Panc1 (cell line): ENCODE results near the gene B3GALT4. TPM values are rescaled to one million over a fixed set of nuclear protein-coding genes. Genes with fewer than 3 reads are reported as not detected.

Source experiments
- ATAC-seq: fragments of 200-7000 bp; cut with Tn5 transposase; 2 replicates; pipeline ENCODE4 v1.9.1; 2020; ENCODE audit warnings: mild to moderate bottlenecking, moderate library complexity
- BruUV-seq: library from RNA; stranded (reverse); fragments of 400-500 nt; replicated peaks from 2 replicates; lab custom pipeline; 2021; lab: Mats Ljungman, UMichigan
- CTCF ChIA-PET: fragments of 300-600 bp; sonication (Branson Sonifier 250); formaldehyde crosslinking; loops from one replicate; lab custom pipeline; 2022; ENCODE audit warnings: antibody characterized with exemption; lab: Charles Lee
- POLR2A ChIA-PET: fragments of 300-600 bp; sonication (Branson Sonifier 250); formaldehyde crosslinking; loops from one replicate; lab custom pipeline; 2022; ENCODE audit warnings: antibody characterized with exemption; lab: Charles Lee
- DNase-seq: peaks from one replicate; pipeline ENCODE4 v3.0.0-alpha.2; 2010; ENCODE audit warnings: low read depth, low spot score
- H3K27ac ChIP-seq: 2 replicates; pipeline ENCODE4 v1.5.1; 2011; ENCODE audit warnings: mild to moderate bottlenecking, low read length, inconsistent platforms
- H3K27me3 ChIP-seq: fragments of 200-500 bp; sonication (Bioruptor generic); 2 replicates; pipeline ENCODE4 v1.6.0; 2014; ENCODE audit warnings: low read length, inconsistent platforms; ENCODE audit not compliant: control insufficient read depth, insufficient read depth
- H3K36me3 ChIP-seq: fragments of 200-500 bp; sonication (Bioruptor generic); 2 replicates; pipeline ENCODE4 v1.5.1; 2014; ENCODE audit warnings: inconsistent platforms, mild to moderate bottlenecking, low read length, moderate library complexity; ENCODE audit not compliant: control insufficient read depth, insufficient read depth
- H3K4me1 ChIP-seq: 2 replicates; pipeline ENCODE4 v1.5.1; 2011; ENCODE audit warnings: inconsistent platforms, mild to moderate bottlenecking, low read length, moderate library complexity; ENCODE audit not compliant: control insufficient read depth, insufficient read depth
- H3K4me3 ChIP-seq, 2 experiments: 2 replicates each; pipeline ENCODE4 v1.5.1; 2011 to 2012; ENCODE audit warnings: low read depth in 2 of 2, low read length in 2 of 2, mild to moderate bottlenecking in 2 of 2, inconsistent platforms in 1 of 2, moderate library complexity in 1 of 2
- H3K9me3 ChIP-seq: fragments of 200-500 bp; sonication (Bioruptor generic); 2 replicates; pipeline ENCODE4 v1.5.1; 2014; ENCODE audit warnings: low read depth, mild to moderate bottlenecking, inconsistent platforms, low read length, moderate library complexity; ENCODE audit not compliant: control insufficient read depth, insufficient read depth
- CTCF ChIP-seq: fragments of 450-650 bp; IDR thresholded peaks from 2 replicates; pipeline ENCODE4 v1.5.1; 2017; ENCODE audit warnings: mild to moderate bottlenecking
- POLR2AphosphoS5 ChIP-seq: IDR thresholded peaks from 2 replicates; pipeline ENCODE4 v1.6.1; 2012; ENCODE audit warnings: mild to moderate bottlenecking, low read depth, low read length, moderate library complexity
- REST ChIP-seq, 2 experiments: IDR thresholded peaks; 2 replicates each; pipeline ENCODE4 v1.6.1; 2011 to 2012; ENCODE audit warnings: low read depth in 2 of 2, control low read depth in 1 of 2, low read length in 1 of 2, mild to moderate bottlenecking in 1 of 2, moderate library complexity in 1 of 2; ENCODE audit not compliant: insufficient read depth in 1 of 2
- SIN3A ChIP-seq: IDR thresholded peaks from 2 replicates; pipeline ENCODE4 v1.6.1; 2012; ENCODE audit warnings: low read depth, mild to moderate bottlenecking, low read length, moderate library complexity, borderline replicate concordance; ENCODE audit not compliant: insufficient read depth
- TCF7L2 ChIP-seq: IDR thresholded peaks from 2 replicates; pipeline ENCODE4 v1.6.1; 2011; ENCODE audit warnings: mild to moderate bottlenecking, low read depth, low read length, inconsistent platforms
- in situ Hi-C: cut with HindIII; loops from 2 replicates; pipeline ENCODE4 v1.10.0; 2016; ENCODE audit warnings: low sequenced_read_pairs, low pct_unique_long_range_greater_than_20kb
- intact Hi-C: fragments of 100-400 bp; cut with micrococcal nuclease; formaldehyde crosslinking; loops from one replicate; pipeline ENCODE4 v1.10.0; 2022; ENCODE audit not compliant: unreplicated experiment
- total RNA-seq: library from RNA; stranded (reverse); gene quantifications from one replicate; pipeline ENCODE4 v1.2.1, GENCODE V29; 2021; ENCODE audit not compliant: unreplicated experiment

Gene B3GALT4
- total RNA-seq, 1 experiment from 2014 or later: 6.0 TPM

GRCh38 chr6:33277663-33278391 is 904 bp downstream of the B3GALT4 start:
- ATAC-seq: peak; percentile 4
- no peaks in the 10 kb centered on the region for H3K27me3 ChIP-seq
- BruUV-seq: no TSS peak
- no peaks in the 10 kb centered on the region for H3K9me3 ChIP-seq
- ChIA-PET POLR2A (interaction anchor here (1.6 to 2.4 kb wide), 2 partner anchors 11 to 18 kb away, joined by 4 to 11 read pairs; partner anchors contain the start of genes PFDN6 and WDR46), CTCF (interaction anchor here (0.6 to 2.0 kb wide), 5 partner anchors 11 to 134 kb away, joined by 3 to 9 read pairs (median 5); partner anchors contain the start of genes PFDN6, RGL2 and WDR46)
- peak overlapping the region; percentile 97 for H3K4me3 ChIP-seq
- in situ Hi-C loops (no loop called here), intact Hi-C loops (no loop called here)
- H3K4me1 ChIP-seq: peaks cover 53% of the 10 kb centered on the region
- DNase-seq: no peak
- no peak for TF ChIP-seq SIN3A
- no peak for TF ChIP-seq CTCF
- TF ChIP-seq TCF7L2: no peak
- 0 out of 2 replicates have a peak, but pooled peaks have one; percentile 3 for TF ChIP-seq POLR2AphosphoS5
- peaks cover 15% of the 10 kb centered on the region for H3K36me3 ChIP-seq
- peak overlapping the region; percentile 84 for H3K27ac ChIP-seq

GRCh38 chr6:33278392-33278741 is 1.4 kb downstream of the B3GALT4 start:
- ATAC-seq: peak; percentile 6

More at GRCh38 chr6:33278392-33278741, 1.4 kb downstream of the B3GALT4 start:
- no peak for TF ChIP-seq CTCF
- TF ChIP-seq REST (IDR thresholded peaks at IDR 0.05; ENCODE audit: insufficient read depth in 1 of 2, low read depth in 2 of 2, low read length in 1 of 2): no peak
- no peak; the same call in 1 of the 2 replicates for TF ChIP-seq POLR2AphosphoS5
- TF ChIP-seq SIN3A: no peak
- no peak for TF ChIP-seq TCF7L2
- ChIA-PET CTCF (interaction anchor here (1.1 to 2.0 kb wide), 2 partner anchors 21 to 67 kb away, joined by 5 to 9 read pairs; partner anchors contain the start of gene RGL2), POLR2A (interaction anchor here (2.4 kb wide), 1 partner anchor 11 kb away, joined by 11 read pairs; the partner anchor contains the start of genes PFDN6 and WDR46)
- H3K27me3 ChIP-seq: no peaks in the 10 kb centered on the region
- no peaks in the 10 kb centered on the region for H3K9me3 ChIP-seq
- no peak overlapping the region; a peak in 1 of 4 replicates for H3K4me3 ChIP-seq
- no peak for DNase-seq
- H3K36me3 ChIP-seq: peaks cover 10% of the 10 kb centered on the region
- peaks cover 53% of the 10 kb centered on the region for H3K4me1 ChIP-seq
- in situ Hi-C loops (no loop called here), intact Hi-C loops (no loop called here)
- peak overlapping the region; percentile 84 for H3K27ac ChIP-seq
- BruUV-seq: no TSS peak
